Measurements from ENCODE around the gene PTPRT.

Gene PTPRT

DNA sequence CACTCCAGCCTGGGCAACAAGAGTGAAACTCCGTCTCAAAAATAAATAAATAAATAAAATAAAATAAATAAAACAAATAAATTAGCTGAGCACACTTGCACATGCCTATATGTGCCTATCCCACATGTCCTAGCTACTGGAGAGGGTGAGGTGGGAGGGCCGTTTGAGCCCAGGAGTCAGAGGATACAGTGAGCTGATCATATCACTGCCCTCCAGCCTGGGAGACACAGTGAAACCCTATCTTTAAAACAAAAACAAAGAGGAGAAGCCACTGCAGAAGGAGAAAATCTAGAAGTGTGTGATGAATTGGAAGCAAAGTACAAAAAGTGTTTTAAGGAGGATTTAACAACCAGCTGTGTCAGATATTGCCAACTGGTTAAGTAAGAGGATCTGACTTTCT lies 728.4 kb downstream of the PTPRT start:
- Mint-ChIP-seq H3K27me3 (ENCODE audit: low read depth, poor library complexity) (peaks cover 3% of the 10 kb centered on the region), H3K4me3 (no peak overlapping the region), H3K4me1 (peaks cover 14% of the 10 kb centered on the region), H3K9me3 (no peaks in the 10 kb centered on the region), H3K27ac (peak overlapping the region; percentile 15), H3K36me3 (ENCODE audit: low read depth) (no peaks in the 10 kb centered on the region)
- no peak for TF ChIP-seq CTCF (IDR thresholded peaks at IDR 0.05)
- DNase-seq = no peak

DNA sequence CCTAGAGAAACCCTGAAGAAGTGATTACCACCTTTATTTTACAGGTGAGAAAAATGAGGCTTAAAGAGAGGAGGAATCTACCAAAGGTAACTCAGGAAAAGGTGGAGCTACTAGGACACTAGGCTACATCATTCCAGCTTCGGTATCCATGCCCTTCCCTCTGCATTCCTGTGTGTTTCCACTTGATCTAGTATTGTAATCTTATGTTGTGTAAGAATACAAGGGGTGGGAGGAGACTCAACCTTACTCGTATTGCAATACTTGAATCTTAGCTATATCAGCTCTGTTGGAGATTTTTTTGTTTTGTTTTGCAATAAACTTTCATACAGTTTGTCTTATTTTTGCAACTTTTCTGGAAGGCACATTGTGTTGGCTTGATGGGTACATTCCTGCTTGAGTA lies 742.4 kb downstream of the PTPRT start:
- H3K4me1 Mint-ChIP-seq = peaks cover 10% of the 10 kb centered on the region
- H3K36me3 Mint-ChIP-seq (ENCODE audit: low read depth) = no peaks in the 10 kb centered on the region
- peaks cover 10% of the 10 kb centered on the region for H3K27me3 Mint-ChIP-seq (ENCODE audit: low read depth, poor library complexity)
- no peaks in the 10 kb centered on the region for H3K9me3 Mint-ChIP-seq
- no peak overlapping the region for H3K4me3 Mint-ChIP-seq
- peak overlapping the region; percentile 64 for H3K27ac Mint-ChIP-seq
- no peak for TF ChIP-seq CTCF (IDR thresholded peaks at IDR 0.05)
- DNase-seq = no peak

DNA sequence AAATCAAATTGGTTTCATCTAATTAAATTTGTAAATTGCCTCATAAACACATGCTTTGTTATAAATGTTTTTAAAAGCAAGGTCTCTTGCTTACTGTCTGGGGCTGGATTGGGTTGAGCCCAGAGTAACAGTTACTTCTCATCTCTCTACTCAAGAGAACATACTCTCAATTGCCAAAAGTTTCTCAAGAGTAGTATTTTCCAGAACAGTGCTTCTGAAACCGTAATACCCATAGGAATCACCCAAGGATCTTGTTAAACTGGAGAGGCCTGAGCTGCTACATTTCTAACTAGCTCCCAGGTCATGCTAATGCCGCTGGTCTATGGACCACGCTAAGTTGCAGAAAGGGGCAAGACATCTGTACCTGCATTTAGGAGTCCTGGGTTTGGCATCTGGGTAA lies 744.9 kb downstream of the PTPRT start:
- Mint-ChIP-seq H3K9me3 (no peaks in the 10 kb centered on the region), H3K4me1 (peaks cover 21% of the 10 kb centered on the region), H3K27ac (no peak overlapping the region), H3K27me3 (ENCODE audit: low read depth, poor library complexity) (peaks cover 9% of the 10 kb centered on the region), H3K4me3 (no peak overlapping the region), H3K36me3 (ENCODE audit: low read depth) (no peaks in the 10 kb centered on the region)
- TF ChIP-seq CTCF (IDR thresholded peaks at IDR 0.05) = no peak
- DNase-seq = no peak

DNA sequence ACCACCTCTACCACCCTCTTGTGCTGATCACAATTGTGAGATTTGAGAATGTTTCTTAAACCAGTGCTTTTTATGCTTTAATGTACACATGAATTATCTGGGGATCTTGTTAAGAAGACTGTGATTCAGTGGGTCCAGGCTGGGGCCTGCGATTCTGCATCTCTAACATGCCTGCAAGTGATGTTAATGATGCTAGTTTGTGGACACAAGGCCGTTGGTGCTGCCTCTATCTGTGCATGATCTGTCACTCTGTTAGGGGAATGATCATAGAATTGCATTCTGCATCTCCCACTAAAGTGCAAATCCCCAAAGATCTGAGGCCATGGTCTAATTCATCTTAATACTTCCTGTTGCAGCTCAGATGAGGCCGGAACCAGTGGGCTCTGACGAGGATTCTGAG lies 746.5 kb downstream of the PTPRT start:
- no peak for DNase-seq
- no peaks in the 10 kb centered on the region for H3K36me3 Mint-ChIP-seq (ENCODE audit: low read depth)
- no peak overlapping the region for H3K27ac Mint-ChIP-seq
- H3K9me3 Mint-ChIP-seq = no peaks in the 10 kb centered on the region
- no peak overlapping the region for H3K4me3 Mint-ChIP-seq
- no peak for TF ChIP-seq CTCF (IDR thresholded peaks at IDR 0.05)
- peaks cover 21% of the 10 kb centered on the region for H3K4me1 Mint-ChIP-seq
- H3K27me3 Mint-ChIP-seq (ENCODE audit: low read depth, poor library complexity) = peaks cover 9% of the 10 kb centered on the region

GRCh38 chr20:42442716-42443115 lies 747.0 kb downstream of the PTPRT start:
- H3K36me3 Mint-ChIP-seq (ENCODE audit: low read depth) = no peaks in the 10 kb centered on the region

More at GRCh38 chr20:42442716-42443115, 747.0 kb downstream of the PTPRT start:
- peaks cover 12% of the 10 kb centered on the region for H3K27me3 Mint-ChIP-seq (ENCODE audit: low read depth, poor library complexity)
- TF ChIP-seq CTCF (IDR thresholded peaks at IDR 0.05) = no peak
- no peak overlapping the region for H3K4me3 Mint-ChIP-seq
- no peaks in the 10 kb centered on the region for H3K9me3 Mint-ChIP-seq
- no peak overlapping the region for H3K27ac Mint-ChIP-seq
- H3K4me1 Mint-ChIP-seq = peaks cover 21% of the 10 kb centered on the region
- no peak for DNase-seq

Data from nephron progenitor cell (in vitro differentiated cells).